GM21576 (cell line): ENCODE results near the gene RCN2.

Experiments used
- ATAC-seq: cut with Tn5 transposase; IDR thresholded peaks from one replicate; pipeline ENCODE4 v1.9.1; 2021; ENCODE audit warnings: mild to moderate bottlenecking, moderate library complexity; ENCODE audit not compliant: unreplicated experiment

Gene RCN2

GRCh38 chr15:76973362-76973743 is 41.8 kb downstream of the RCN2 start:
- no peak for ATAC-seq

GRCh38 chr15:76973906-76974305 is 42.4 kb downstream of the RCN2 start:
- no peak for ATAC-seq

- no peak for ATAC-seq
Measured at GRCh38 chr15:76974456-76975036, 43.0 kb downstream of the RCN2 start.

GRCh38 chr15:76976141-76976540 is 44.6 kb downstream of the RCN2 start:
- ATAC-seq = no peak

- no peak for ATAC-seq
Measured at GRCh38 chr15:76976572-76977270, 45.2 kb downstream of the RCN2 start.

GRCh38 chr15:76978522-76979330 is 47.2 kb downstream of the RCN2 start:
- no peak for ATAC-seq

GRCh38 chr15:76979331-76979925 is 47.9 kb downstream of the RCN2 start:
- no peak for ATAC-seq

GRCh38 chr15:76979996-76980520 is 48.5 kb downstream of the RCN2 start:
- ATAC-seq = no peak

GRCh38 chr15:76982356-76982755 is 50.8 kb downstream of the RCN2 start:
- ATAC-seq = no peak

- no peak for ATAC-seq
Measured at GRCh38 chr15:76982756-76983155, 51.2 kb downstream of the RCN2 start.

- ATAC-seq = no peak
Measured at GRCh38 chr15:76983590-76984375, 52.2 kb downstream of the RCN2 start.

GRCh38 chr15:76986743-76987142 is 55.2 kb downstream of the RCN2 start:
- no peak for ATAC-seq

GRCh38 chr15:76987276-76987675 is 55.7 kb downstream of the RCN2 start:
- ATAC-seq = no peak

GRCh38 chr15:76987896-76988860 is 56.6 kb downstream of the RCN2 start:
- peak; percentile 73 for ATAC-seq

GRCh38 chr15:76988867-76989780 is 57.6 kb downstream of the RCN2 start:
- ATAC-seq = no peak

GRCh38 chr15:76991048-76991447 is 59.5 kb downstream of the RCN2 start:
- no peak for ATAC-seq

- no peak for ATAC-seq
Measured at GRCh38 chr15:76991741-76992645, 60.4 kb downstream of the RCN2 start.
